ENCODE results near the gene HAUS6. TPM values are rescaled to one million over a fixed set of nuclear protein-coding genes. Genes with fewer than 3 reads are reported as not detected.

HAUS6 gene
- total and polyA plus RNA-seq, 8 donors: 1.7 to 5.1 (median 2.7) TPM

DNA sequence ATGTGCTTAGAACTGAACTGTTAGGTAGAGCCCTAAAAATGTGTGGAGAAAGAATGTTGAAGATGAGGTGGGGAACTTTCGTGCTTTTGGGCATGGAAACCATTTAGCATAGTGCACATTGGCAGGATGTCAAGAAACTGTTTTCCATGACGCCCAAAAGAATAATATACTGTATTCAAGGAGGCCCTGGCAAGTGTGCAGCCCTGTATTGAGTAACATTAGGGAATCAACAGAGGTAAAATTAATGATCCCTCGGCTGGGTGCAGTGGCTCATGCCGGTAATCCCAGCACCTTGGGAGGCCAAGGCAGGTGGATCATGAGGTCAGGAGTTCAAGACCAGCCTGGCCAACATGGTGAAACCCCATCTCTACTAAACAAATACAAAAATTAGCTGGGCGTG, 45.5 kb upstream of the HAUS6 start:
- Histone ChIP-seq H3K4me3 (no peak overlapping the region), H3K27ac (no peak overlapping the region), H3K36me3 (no peaks in the 10 kb centered on the region), H3K27me3 (no peaks in the 10 kb centered on the region), H3K4me1 (no peaks in the 10 kb centered on the region), H3K9me3 (no peaks in the 10 kb centered on the region)
- FAIRE-seq (no peak), DNase-seq (no peak), ATAC-seq (peak; percentile 22 to 56 (median 32))
- 50 to 52% methylated on average over 5 of the region's 5 CpGs for WGBS, 2 donors
- TF ChIP-seq, protein P1, sequence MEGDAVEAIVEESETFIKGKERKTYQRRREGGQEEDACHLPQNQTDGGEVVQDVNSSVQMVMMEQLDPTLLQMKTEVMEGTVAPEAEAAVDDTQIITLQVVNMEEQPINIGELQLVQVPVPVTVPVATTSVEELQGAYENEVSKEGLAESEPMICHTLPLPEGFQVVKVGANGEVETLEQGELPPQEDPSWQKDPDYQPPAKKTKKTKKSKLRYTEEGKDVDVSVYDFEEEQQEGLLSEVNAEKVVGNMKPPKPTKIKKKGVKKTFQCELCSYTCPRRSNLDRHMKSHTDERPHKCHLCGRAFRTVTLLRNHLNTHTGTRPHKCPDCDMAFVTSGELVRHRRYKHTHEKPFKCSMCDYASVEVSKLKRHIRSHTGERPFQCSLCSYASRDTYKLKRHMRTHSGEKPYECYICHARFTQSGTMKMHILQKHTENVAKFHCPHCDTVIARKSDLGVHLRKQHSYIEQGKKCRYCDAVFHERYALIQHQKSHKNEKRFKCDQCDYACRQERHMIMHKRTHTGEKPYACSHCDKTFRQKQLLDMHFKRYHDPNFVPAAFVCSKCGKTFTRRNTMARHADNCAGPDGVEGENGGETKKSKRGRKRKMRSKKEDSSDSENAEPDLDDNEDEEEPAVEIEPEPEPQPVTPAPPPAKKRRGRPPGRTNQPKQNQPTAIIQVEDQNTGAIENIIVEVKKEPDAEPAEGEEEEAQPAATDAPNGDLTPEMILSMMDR (IDR thresholded peaks at IDR 0.05): no peak
- intact Hi-C loops (cut with DNase I): no loop called here

DNA sequence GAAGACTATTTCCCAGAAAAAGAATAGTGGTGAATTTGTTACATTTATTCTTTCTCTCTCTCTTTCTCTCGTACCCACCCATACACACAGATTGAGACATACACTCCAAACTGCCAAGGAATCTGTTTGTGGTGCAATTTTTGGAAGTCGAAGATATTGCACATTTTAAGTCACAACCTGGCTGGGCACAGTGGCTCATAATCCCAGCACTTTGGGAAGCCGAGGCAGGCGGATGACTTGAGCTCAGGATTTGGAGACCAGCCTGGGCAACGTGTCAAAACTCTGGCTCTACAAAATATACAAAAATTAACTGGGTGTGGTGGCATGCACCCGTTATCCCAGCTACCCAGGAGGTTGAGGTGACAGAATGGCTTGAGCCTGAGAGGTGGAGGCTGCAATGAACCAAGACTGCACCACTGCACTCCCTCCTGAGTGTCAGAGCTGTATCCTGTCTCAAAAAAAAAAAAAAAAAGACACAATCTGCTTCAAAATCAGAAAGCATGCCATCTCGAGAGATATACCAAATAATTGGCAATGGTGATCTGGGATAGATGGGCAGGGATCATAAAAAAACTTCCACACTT, 43.8 kb upstream of the HAUS6 start:
- ATAC-seq (no peak), FAIRE-seq (no peak), DNase-seq (no peak)
- Histone ChIP-seq H3K4me3 (no peak overlapping the region), H3K9me3 (no peaks in the 10 kb centered on the region), H3K27me3 (no peaks in the 10 kb centered on the region), H3K4me1 (no peaks in the 10 kb centered on the region), H3K27ac (no peak overlapping the region), H3K36me3 (no peaks in the 10 kb centered on the region)
- TF ChIP-seq, protein P1 (IDR thresholded peaks at IDR 0.05): no peak
- intact Hi-C loops (cut with DNase I): no loop called here
- 73 to 78% methylated on average over 7 of the region's 7 CpGs for WGBS, 2 donors

DNA sequence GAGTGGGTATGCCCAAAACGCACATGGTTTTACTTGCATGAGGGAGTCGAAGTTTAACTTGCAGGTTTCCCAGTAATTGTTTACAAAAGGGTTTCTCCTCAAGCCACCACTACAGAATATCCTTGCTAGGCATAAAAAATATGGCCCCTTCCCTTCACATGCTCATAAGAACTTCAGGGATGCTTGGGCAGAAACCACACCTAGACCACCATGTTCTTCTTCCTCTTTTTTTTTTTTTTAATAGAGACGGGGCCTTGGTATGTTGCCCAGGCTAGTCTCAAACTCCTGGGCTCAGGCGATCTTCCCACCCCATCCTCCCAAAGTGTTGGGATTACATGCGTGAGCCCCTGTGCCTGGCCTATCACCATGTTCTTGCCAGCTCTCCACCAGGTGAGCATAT, 43.2 kb upstream of the HAUS6 start:
- DNase-seq (no peak), FAIRE-seq (no peak), ATAC-seq (no peak)
- Histone ChIP-seq H3K36me3 (no peaks in the 10 kb centered on the region), H3K9me3 (no peaks in the 10 kb centered on the region), H3K4me1 (no peaks in the 10 kb centered on the region), H3K4me3 (no peak overlapping the region), H3K27me3 (no peaks in the 10 kb centered on the region), H3K27ac (no peak overlapping the region)
- WGBS, 2 donors: 61 to 71% methylated on average over 5 of the region's 5 CpGs
- intact Hi-C loops (cut with DNase I): no loop called here
- TF ChIP-seq, protein P1 (IDR thresholded peaks at IDR 0.05): no peak

DNA sequence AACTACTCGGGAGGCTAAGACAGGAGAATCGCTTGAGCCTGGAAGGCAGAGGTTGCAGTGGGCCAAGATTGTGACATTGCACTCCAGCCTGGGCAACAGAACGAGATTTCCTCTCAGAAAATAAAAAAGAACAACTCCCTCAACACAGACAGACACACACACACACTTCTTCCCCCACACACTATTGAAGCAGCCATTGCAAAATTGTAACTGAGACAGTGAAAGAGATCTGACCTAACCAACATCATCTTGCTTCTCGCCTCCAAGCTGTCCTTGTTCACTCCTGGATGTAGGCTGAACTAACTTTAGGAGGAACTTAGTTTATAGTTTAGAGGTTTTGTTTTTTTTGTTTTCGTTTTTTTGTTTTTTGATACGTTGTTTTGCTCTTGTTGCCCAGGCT, 37.6 kb upstream of the HAUS6 start:
- Histone ChIP-seq H3K9me3 (no peaks in the 10 kb centered on the region), H3K36me3 (no peaks in the 10 kb centered on the region), H3K27me3 (no peaks in the 10 kb centered on the region), H3K4me1 (no peaks in the 10 kb centered on the region), H3K27ac (no peak overlapping the region), H3K4me3 (no peak overlapping the region)
- whole genome bisulfite sequencing, 2 donors: 82 to 87% methylated on average over 6 of the region's 6 CpGs
- intact Hi-C loops (cut with DNase I): no loop called here
- TF ChIP-seq, protein P1 (IDR thresholded peaks at IDR 0.05): no peak
- ATAC-seq (no peak), FAIRE-seq (no peak), DNase-seq (no peak)

DNA sequence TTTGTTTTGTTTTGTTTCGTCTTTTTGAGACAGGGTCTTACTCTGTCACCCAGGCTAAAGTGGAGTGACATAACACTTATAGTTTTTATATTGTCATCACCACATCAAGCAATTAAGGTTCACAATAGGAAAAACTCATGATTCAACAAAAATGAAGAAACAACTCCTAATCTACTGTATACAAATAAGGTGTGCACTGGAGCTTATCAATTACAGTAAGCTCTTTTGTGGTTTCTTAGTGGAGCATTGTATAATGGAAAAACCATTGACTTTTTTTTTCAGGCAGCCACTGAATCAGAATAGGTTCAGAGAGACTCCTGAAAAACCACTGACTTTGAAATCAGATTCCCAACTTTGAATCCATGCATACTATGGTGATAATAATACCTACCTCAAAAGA, 35.4 kb upstream of the HAUS6 start:
- no peak overlapping the region for H3K4me3 ChIP-seq
- no peak for FAIRE-seq
- no peak overlapping the region for H3K27ac ChIP-seq
- H3K27me3 ChIP-seq: no peaks in the 10 kb centered on the region
- H3K9me3 ChIP-seq: no peaks in the 10 kb centered on the region
- H3K36me3 ChIP-seq: no peaks in the 10 kb centered on the region
- ATAC-seq: no peak
- no peaks in the 10 kb centered on the region for H3K4me1 ChIP-seq
- 86 to 100% methylated on average over 1 of the region's 1 CpG for WGBS, 2 donors
- TF ChIP-seq, protein P1 (IDR thresholded peaks at IDR 0.05): no peak
- intact Hi-C loops (cut with DNase I): no loop called here
- no peak for DNase-seq

Measured in pancreas (tissue), 10 donors.